MG63 (cell line): ENCODE results near the gene CDC42BPA. TPM values are rescaled to one million over a fixed set of nuclear protein-coding genes. Genes with fewer than 3 reads are reported as not detected.

ENCODE experiments used
- DNase-seq: peaks from one replicate; pipeline ENCODE4 v3.0.0-alpha.2; 2020
- H3K27me3 ChIP-seq: fragments of 250-450 bp; sonication (Bioruptor Pico); 2 replicates; pipeline ENCODE4 v1.5.1; 2020; ENCODE audit warnings: mild to moderate bottlenecking, moderate library complexity
- H3K36me3 ChIP-seq: fragments of 250-450 bp; sonication (Bioruptor Pico); 2 replicates; pipeline ENCODE4 v1.5.1; 2020; ENCODE audit warnings: mild to moderate bottlenecking, moderate library complexity
- H3K4me3 ChIP-seq: fragments of 250-450 bp; sonication (Bioruptor Pico); 2 replicates; pipeline ENCODE4 v1.5.1; 2020; ENCODE audit warnings: mild to moderate bottlenecking, moderate library complexity
- H3K9me3 ChIP-seq: fragments of 250-450 bp; sonication (Bioruptor Pico); 2 replicates; pipeline ENCODE4 v1.5.1; 2020; ENCODE audit warnings: mild to moderate bottlenecking, moderate library complexity
- total RNA-seq: library from RNA; depleted of rRNA; stranded (reverse); fragments of >200 nt; shearing (Covaris generic); gene quantifications from 2 replicates; pipeline ENCODE4 v1.2.3, GENCODE V29; 2014; ENCODE audit warnings: low replicate concordance

Gene CDC42BPA
- total RNA-seq, 1 experiment from 2014 or later: 11.6 TPM

DNA sequence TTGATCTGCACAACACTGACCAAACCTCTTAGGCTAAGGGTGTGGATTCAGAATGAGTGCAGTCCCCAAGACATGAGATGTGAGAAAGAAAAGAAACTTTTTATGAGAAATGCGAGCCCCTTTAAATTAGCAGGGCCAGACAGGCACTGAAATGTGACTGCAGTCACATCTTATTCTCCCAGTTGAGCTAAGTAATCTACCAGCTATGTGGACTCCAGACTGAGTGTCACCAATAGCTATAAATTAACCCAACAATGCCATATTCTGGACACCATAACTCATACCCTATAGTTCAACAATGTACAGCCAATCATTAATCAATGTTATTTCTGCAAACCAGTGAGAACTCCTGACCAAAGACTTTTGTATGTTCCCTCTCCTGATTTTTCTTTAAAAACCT is 225.0 kb downstream of the CDC42BPA start:
- Histone ChIP-seq H3K36me3 (peaks cover 23% of the 10 kb centered on the region), H3K4me3 (no peak overlapping the region), H3K9me3 (no peaks in the 10 kb centered on the region), H3K27me3 (no peaks in the 10 kb centered on the region)
- no peak for DNase-seq

DNA sequence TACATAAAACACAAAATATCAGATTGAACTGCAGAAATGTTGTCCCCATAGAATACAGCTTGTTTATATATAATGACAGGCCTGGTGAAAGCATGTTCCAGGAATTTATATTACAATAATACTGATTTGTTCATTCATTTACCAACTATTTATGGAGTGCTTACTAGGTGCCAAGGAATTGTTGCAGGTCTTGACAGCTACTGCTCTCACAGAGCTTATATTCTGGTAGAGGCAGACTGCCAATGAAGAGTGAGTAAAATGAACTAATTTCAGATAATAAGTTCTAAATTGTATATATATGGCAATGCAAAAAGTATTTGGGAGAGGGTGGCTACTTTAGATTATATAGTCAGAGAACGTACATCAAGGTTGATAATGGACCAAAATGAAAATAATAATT is 226.2 kb downstream of the CDC42BPA start:
- peaks cover 30% of the 10 kb centered on the region for H3K36me3 ChIP-seq
- DNase-seq: no peak

DNA sequence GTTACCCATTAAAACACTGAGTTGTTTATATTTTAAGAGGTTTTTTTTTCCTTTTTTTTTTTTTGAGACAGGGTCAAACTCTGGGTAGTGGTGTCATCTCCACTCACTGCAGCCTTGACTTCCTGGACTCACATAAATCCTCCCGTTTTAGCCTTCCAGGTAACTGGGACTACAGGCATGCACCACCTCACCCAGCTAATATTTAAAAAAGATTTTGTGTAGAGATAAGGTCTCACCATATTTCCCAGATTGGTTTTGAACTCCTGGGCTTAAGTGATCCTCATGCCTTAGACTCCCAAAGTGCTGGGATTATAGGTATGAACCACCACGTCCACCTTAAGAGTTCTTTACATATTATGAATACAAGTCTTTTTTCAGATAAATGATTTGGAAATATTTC is 231.7 kb downstream of the CDC42BPA start:
- Histone ChIP-seq H3K36me3 (peaks cover 36% of the 10 kb centered on the region), H3K27me3 (no peaks in the 10 kb centered on the region), H3K9me3 (peaks cover 8% of the 10 kb centered on the region), H3K4me3 (no peak overlapping the region)
- no peak for DNase-seq

More for the DNA sequence above, 226.2 kb downstream of the CDC42BPA start:
- Histone ChIP-seq H3K4me3 (no peak overlapping the region), H3K9me3 (peaks cover 4% of the 10 kb centered on the region; the same call in 1 of the 2 replicates), H3K27me3 (no peaks in the 10 kb centered on the region)

DNA sequence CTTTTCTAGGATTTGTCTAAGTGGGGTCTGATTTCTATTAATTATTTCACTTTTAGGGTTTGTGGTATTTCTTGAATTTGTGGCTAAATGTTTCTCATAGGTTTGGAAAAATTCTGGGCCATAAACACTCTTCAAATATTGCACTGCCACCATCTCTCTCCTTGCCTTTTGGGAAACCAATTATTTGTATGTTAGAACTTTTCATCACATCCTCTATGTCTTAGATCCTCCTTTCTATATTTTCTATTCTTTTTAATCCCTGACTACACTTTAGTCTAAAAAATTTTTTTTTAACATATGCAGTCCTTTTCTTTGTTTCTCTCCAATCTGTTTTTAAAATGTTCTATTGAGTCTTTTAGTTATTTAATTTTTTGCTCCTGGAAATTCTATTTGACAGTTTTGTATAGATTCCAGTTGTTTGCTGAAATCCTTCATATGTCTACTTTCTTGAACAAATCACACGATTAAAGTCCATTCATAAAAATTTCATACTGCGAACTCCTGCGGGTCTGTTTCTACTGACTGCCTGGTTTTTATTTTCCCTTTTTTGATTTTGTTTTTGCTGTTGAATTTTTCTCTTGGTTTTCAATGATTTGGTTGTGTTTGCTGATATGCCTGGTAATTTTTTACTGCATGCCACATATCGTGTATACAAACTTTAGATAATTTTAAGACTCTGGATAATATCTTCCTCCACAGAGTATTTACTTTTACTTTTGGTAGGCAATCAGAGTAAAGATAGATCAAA is 235.1 kb downstream of the CDC42BPA start:
- DNase-seq: no peak
- Histone ChIP-seq H3K4me3 (no peak overlapping the region), H3K9me3 (peaks cover 8% of the 10 kb centered on the region), H3K27me3 (no peaks in the 10 kb centered on the region), H3K36me3 (peaks cover 23% of the 10 kb centered on the region)

DNA sequence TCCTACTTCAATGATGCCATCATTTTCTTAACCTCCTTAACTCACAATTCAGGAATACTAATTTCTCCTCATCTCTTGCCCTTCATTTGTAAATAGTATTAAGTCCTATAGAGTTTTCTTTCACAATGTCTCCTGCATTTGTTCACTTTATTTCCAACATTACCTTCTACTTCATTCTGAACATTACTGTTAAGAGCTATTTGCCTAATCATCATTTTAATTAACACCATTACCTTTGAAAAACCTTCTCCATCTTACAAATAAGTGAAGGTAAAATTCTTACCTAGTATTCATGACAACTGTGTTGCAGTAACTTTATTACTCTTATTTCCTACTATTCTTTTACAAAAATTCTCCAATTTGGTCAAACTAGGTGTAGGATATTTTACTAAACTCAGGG is 240.5 kb downstream of the CDC42BPA start:
- Histone ChIP-seq H3K27me3 (no peaks in the 10 kb centered on the region), H3K4me3 (no peak overlapping the region), H3K9me3 (no peaks in the 10 kb centered on the region), H3K36me3 (peaks cover 4% of the 10 kb centered on the region)
- no peak for DNase-seq

DNA sequence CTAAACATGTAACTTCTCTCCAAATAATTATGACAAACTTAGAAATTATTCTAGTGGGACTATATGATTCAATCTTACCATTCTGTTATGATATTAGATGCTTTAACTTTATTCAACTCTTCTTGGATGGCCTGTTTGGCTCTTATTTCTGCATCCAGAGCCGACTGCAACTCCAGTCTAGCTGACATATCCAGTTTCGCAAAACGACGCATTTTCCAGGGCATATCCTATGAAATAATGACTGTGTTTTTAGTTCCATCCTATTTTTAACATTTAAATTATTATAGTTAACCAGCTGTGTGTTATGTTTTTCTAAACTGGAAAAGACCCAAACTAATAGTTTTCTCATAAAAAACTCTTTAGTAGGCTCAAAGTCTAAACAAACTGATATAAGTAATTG is 244.5 kb downstream of the CDC42BPA start:
- Histone ChIP-seq H3K9me3 (no peaks in the 10 kb centered on the region), H3K36me3 (peaks cover 12% of the 10 kb centered on the region), H3K4me3 (no peak overlapping the region), H3K27me3 (no peaks in the 10 kb centered on the region)
- no peak for DNase-seq

DNA sequence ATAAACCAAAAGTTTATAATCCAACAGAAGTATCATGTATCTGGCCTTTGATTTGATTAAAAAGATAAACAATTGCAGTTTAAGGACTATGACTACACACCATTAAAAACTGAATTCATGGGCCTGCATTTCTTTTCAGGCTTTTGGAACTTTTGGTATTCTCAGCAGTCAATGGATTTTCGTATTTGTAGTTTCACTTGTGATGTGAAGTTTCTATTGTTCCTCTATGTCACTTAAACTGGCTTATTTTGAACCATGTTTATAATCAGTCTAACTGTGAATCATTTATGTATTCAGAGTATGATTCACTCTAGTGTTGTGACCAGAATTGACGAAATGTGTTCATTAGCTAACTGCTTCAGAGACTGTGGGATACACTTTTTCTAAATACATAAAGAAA is 245.3 kb downstream of the CDC42BPA start:
- H3K4me3 ChIP-seq: no peak overlapping the region
- no peak for DNase-seq
- peaks cover 12% of the 10 kb centered on the region for H3K36me3 ChIP-seq
- no peaks in the 10 kb centered on the region for H3K27me3 ChIP-seq
- H3K9me3 ChIP-seq: no peaks in the 10 kb centered on the region

DNA sequence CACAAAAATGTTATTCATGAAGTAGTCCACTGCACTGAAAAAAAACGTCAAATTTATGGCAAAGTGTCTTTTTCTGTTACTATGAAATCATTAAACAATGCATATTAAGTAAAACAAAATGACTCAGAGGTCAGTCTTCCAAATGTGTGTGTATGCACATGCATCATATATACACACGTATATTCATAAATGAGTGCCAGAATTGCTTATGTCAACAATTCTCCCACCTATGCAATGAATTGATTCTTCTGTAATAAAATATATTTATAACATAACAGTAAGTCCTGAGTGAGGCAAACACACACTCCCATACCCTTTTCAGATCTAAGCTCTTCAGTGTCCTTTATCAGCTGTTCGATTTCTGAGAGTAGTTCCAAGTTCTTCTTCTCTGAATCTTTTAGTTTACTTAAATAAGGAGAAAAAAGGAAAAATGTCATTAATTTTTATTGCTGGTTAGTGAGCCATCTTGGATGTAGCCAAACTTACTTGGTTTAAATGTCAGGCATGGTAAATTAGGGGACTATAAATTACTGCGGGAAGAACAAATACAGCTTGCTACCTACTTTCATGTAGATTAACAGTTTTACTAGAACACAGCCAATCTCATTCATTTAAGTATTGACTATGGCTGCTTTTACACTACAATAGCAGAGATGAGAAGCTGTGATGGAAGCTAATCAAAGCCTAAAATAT is 246.3 kb downstream of the CDC42BPA start:
- DNase-seq: no peak
- Histone ChIP-seq H3K4me3 (no peak overlapping the region), H3K36me3 (peaks cover 12% of the 10 kb centered on the region), H3K27me3 (no peaks in the 10 kb centered on the region), H3K9me3 (no peaks in the 10 kb centered on the region)

DNA sequence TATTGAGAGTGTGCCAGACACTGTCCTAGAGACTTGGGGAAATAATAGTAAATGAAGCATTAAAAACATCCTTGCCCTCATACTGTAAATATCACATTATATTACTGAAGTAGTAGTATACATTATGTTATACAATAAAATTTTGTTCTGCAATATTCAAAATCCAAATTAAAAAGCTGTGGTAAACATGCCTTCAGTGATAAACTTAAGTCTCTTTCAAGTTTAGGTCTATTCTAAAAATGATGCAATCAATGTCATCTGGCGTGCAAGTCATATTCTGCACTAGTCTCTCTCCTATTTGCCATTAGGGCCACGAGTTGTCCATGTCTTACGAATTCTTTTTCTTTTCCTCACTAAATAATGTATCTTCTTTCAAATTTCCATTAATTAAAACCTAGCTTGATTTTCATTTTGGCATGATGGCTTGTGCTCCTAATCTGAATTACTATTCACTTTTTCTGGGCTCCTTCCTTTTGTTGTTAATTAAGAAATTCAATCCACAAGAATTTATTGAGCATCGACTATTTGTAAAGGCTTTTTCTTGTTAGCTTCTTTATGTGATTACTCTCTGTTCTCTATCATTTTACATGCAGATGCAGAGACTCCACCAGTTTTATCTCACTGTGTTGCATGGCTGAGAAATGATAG is 247.5 kb downstream of the CDC42BPA start:
- peaks cover 12% of the 10 kb centered on the region for H3K36me3 ChIP-seq
- H3K4me3 ChIP-seq: no peak overlapping the region
- no peaks in the 10 kb centered on the region for H3K27me3 ChIP-seq
- H3K9me3 ChIP-seq: no peaks in the 10 kb centered on the region
- DNase-seq: no peak

DNA sequence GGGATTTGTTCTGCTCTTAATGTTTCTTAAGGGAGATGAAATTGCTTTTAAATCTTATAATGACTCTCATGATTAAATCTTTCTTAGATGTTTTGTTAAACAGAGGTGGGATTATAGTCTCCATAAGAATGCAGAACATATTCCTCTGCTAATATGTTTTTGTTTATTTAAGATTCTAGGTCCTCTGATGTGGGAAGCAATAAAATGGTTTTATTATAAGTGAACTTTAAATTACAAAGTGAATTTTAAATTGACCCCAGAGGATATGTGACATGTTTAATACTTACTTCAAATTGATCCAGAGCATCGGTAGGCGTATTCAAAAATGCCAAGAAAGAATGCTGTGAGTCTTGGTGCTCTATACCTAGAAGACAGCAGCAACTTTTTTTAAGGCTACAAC is 248.8 kb downstream of the CDC42BPA start:
- no peak for DNase-seq
- no peak overlapping the region for H3K4me3 ChIP-seq
- H3K9me3 ChIP-seq: no peaks in the 10 kb centered on the region
- peaks cover 12% of the 10 kb centered on the region for H3K36me3 ChIP-seq
- H3K27me3 ChIP-seq: no peaks in the 10 kb centered on the region

DNA sequence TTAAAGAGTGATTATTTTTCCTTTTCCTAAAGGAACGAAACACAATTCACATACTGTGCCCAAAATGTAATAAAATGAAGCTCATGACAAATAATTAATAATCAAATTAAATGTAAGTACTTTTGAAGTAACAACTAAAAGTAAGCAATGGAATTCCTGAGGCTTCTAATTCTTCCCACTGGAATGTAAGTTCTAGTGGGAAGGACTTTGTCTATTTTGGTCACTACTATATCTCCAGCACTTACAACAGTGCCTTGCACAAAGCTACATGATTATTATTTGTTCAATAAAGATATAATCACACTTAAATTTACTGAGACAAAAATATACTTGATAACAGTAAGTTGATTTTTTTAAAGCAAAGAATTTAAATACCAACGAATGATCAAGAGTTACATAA is 249.4 kb downstream of the CDC42BPA start:
- Histone ChIP-seq H3K36me3 (peaks cover 12% of the 10 kb centered on the region), H3K9me3 (no peaks in the 10 kb centered on the region), H3K4me3 (no peak overlapping the region), H3K27me3 (no peaks in the 10 kb centered on the region)
- DNase-seq: no peak

DNA sequence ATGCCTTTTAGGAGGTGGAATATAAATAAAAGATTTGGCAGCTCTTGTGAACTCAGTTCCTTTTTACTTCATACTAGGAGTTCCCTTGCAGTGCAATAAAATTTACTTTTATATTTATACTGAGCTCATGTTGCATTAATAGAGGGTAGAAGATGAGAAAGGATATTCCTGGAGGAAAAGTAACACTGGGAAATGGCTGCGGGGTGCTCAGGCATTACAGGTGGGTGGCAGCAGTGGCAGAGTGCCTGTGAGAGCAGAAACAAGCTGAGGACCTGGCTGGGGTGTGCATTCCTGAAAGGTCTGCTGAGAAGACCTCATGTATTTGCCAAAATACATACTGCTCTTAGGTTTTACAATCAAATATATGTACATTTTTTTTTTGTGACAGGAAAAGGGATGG is 251.3 kb downstream of the CDC42BPA start:
- no peak overlapping the region for H3K4me3 ChIP-seq
- H3K27me3 ChIP-seq: no peaks in the 10 kb centered on the region

DNA sequence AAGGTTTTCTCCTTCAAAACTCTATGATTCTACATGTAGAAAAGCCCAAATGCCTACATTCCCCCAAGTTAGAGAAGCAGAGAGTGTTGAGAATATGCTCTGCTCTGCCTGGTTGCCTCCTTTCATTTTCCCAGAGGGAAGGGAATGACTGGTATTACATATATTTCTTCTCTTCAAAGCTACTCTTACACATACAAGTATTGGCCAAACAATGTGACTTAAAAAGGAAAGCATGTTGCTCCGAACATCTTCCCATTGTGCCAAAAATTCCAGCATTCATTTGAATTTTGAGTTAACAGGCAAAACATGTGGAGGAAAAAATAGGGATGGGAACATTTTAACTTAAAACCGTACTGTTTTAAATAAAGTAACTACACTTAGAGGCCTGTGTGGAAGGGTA is 253.0 kb downstream of the CDC42BPA start:
- Histone ChIP-seq H3K9me3 (no peaks in the 10 kb centered on the region), H3K27me3 (no peaks in the 10 kb centered on the region), H3K4me3 (no peak overlapping the region), H3K36me3 (peaks cover 5% of the 10 kb centered on the region)
- no peak for DNase-seq

More for the DNA sequence above, 251.3 kb downstream of the CDC42BPA start:
- Histone ChIP-seq H3K36me3 (peaks cover 5% of the 10 kb centered on the region), H3K9me3 (no peaks in the 10 kb centered on the region)
- no peak for DNase-seq

DNA sequence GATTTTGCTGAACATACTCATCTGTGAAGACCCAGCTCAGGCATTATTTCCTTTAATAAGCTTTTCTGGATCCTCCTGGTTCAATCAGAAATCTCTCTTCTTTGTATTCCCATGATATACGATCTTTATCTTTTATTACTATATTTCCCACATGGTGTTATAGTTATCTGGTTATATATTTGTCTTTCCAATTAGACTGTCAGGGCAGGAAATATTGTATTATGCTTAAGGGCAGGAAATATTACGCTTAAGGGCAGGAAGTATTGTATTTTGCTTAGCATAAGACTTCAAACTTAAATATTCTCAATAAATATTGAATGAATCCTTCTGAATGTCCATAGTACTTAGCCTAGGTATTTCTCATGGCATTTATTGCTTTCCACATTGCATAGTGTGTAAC is 256.0 kb downstream of the CDC42BPA start:
- H3K27me3 ChIP-seq: no peaks in the 10 kb centered on the region
- no peaks in the 10 kb centered on the region for H3K9me3 ChIP-seq
- no peaks in the 10 kb centered on the region; the same call in none of the 2 replicates for H3K36me3 ChIP-seq
- H3K4me3 ChIP-seq: no peak overlapping the region
- no peak for DNase-seq

DNA sequence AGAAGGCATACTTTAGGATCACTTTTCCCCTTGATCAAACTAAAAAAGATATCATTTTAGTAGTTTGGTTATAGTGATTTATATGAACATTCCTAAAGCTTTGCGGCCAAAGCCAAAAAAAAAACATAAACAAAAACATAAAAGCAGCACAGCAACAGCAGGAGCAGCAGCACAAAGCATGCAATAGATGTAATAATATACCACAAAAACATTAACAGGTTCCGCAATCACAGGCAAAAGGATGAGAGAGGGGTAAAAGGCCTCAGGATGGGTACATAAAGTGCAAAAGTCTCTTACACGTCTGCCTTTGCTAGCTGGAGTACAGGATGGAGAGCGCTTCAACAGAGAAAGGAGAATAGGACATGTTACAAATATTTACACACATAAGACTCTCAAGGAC is 259.2 kb downstream of the CDC42BPA start:
- Histone ChIP-seq H3K36me3 (no peaks in the 10 kb centered on the region), H3K27me3 (no peaks in the 10 kb centered on the region), H3K4me3 (no peak overlapping the region), H3K9me3 (no peaks in the 10 kb centered on the region)
- no peak for DNase-seq

DNA sequence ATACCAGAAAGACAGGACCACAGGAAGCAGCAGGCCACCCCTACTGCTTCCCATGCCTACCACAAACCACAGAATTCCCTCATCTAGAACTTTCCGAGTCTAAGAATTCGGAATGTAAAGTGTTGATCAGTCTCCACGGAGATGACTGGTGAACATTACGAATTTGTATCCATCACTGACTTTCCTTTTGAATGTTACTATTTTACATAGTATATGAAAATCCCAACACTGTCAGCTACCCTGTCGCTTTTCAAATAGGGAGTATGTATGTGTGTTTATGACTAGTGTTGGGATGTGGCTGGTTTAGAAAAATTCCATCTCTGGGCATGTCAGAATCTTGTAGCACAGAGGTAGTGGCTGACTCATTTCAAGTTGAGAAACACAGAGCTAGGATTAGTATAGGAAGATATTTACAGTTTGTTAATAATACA is 260.0 kb downstream of the CDC42BPA start:
- no peaks in the 10 kb centered on the region for H3K36me3 ChIP-seq
- no peaks in the 10 kb centered on the region for H3K9me3 ChIP-seq
- no peak overlapping the region for H3K4me3 ChIP-seq
- no peaks in the 10 kb centered on the region for H3K27me3 ChIP-seq
- DNase-seq: no peak

DNA sequence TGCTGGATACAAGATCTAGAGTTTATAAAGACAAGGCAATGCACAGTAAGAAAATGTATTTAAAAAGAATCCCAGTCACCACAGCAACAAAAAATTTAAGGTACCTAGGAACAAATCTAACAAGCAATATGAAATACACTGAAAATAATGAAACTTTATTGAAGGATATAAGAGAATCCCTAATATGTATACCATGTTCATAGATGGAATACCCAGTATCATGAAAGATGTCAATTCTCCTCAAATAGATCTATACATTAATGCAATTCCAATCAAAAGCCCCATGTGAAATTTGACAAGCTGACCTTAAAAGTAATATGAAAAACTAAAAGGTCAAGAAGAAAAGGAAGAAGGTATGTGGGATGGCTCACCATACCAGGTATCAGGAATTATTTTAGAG is 269.0 kb downstream of the CDC42BPA start:
- no peaks in the 10 kb centered on the region for H3K9me3 ChIP-seq
- H3K4me3 ChIP-seq: no peak overlapping the region
- peaks cover 12% of the 10 kb centered on the region; the same call in 1 of the 2 replicates for H3K36me3 ChIP-seq
- H3K27me3 ChIP-seq: no peaks in the 10 kb centered on the region
- no peak for DNase-seq
